Heart right ventricle (tissue), 16 donors: Measurements from ENCODE around the gene MAPK11. TPM values are rescaled to one million over a fixed set of nuclear protein-coding genes. Genes with fewer than 3 reads are reported as not detected.

ENCODE experiments used
- ATAC-seq, 8 donors: fragments of 200-7000 bp; cut with Tn5 transposase; one replicate each; pipeline ENCODE4 v1.9.1; 2020; ENCODE audit warnings: mild to moderate bottlenecking in 8 of 8, moderate library complexity in 8 of 8, moderate number of reproducible peaks in 1 of 8
- DNase-seq, 2 donors: peaks; one replicate each; pipeline ENCODE4 v3.0.0-alpha.2; 2020
- H3K27ac ChIP-seq, 10 donors: fragments of 200-600 bp; sonication (generic) in 2 of 10; one replicate each; pipeline versions ENCODE4 v1.5.0 to v1.8.0; 2020 to 2022; ENCODE audit warnings: mild to moderate bottlenecking in 3 of 10
- H3K27me3 ChIP-seq, 7 donors: fragments of 200-600 bp; one replicate each; pipeline ENCODE4 v1.8.0; 2021 to 2022; ENCODE audit warnings: mild to moderate bottlenecking in 2 of 7
- H3K36me3 ChIP-seq, 9 donors: fragments of 200-600 bp; sonication (generic) in 1 of 9; one replicate each; pipeline versions ENCODE4 v1.5.0 to v1.8.0; 2020 to 2022; ENCODE audit warnings: mild to moderate bottlenecking in 2 of 9
- H3K4me1 ChIP-seq, 9 donors: fragments of 200-600 bp; sonication (generic) in 1 of 9; one replicate each; pipeline versions ENCODE4 v1.5.0 to v1.8.0; 2020 to 2022; ENCODE audit warnings: mild to moderate bottlenecking in 4 of 9
- H3K4me3 ChIP-seq, 10 donors: fragments of 200-600 bp; sonication (generic) in 2 of 10; one replicate each; pipeline versions ENCODE4 v1.5.0 to v1.8.0; 2020 to 2022; ENCODE audit warnings: mild to moderate bottlenecking in 7 of 10, moderate library complexity in 2 of 10
- H3K9me3 ChIP-seq, 11 donors: fragments of 200-600 bp in 10 of 11; sonication (generic) in 2 of 11; one replicate each; pipeline versions ENCODE4 v1.5.0 to v1.8.0; 2013 to 2022; ENCODE audit warnings: mild to moderate bottlenecking in 2 of 11, control low read depth in 1 of 11, moderate library complexity in 1 of 11
- WGBS, 2 donors: extraction: QIAGEN DNeasy Blood & Tissue Kit; methylation state at CpG; one replicate each; pipeline ENCODE4 v1.1.7; 2013; ENCODE audit warnings: inconsistent platforms in 1 of 2; 5-methylcytosine and 5-hydroxymethylcytosine counted together
- intact Hi-C, 10 donors: fragments of 100-400 bp; cut with DNase I; formaldehyde crosslinking; loops; one replicate each; pipeline versions ENCODE4 v1.11.1 to v1.14.2; 2022
- polyA plus RNA-seq, 2 donors: library from polyadenylated mRNA; stranded (reverse); fragments of 200-250 nt; gene quantifications; one replicate each; pipeline ENCODE4 v1.2.3, GENCODE V29; 2013
- total RNA-seq, 10 donors: library from RNA; stranded (reverse); fragmentation: NEBNext Ultra II Directional in 3 of 10; extraction: Animal tissue kit (Norgen Biotek cat#: 25700) in 3 of 10; gene quantifications; one replicate each; pipeline versions ENCODE4 v1.2.1 to v1.2.4, GENCODE V29; 2021 to 2023
- TF ChIP-seq, protein P1 (sequence below), 9 donors: fragments of 200-600 bp; sonication (generic) in 2 of 9; IDR thresholded peaks; one replicate each; pipeline versions ENCODE4 v1.5.0 to v1.8.0; 2021 to 2022; ENCODE audit warnings: antibody characterized with exemption in 9 of 9, mild to moderate bottlenecking in 5 of 9, moderate library complexity in 1 of 9
- donor health status: Arrhythmogenic right ventricular cardiomyopathy.
- donor health status: ischemic (EF 13 %, LVEDD 7.1; RV severe dilation, severe dysfunction).
- donor health status: healthy with polysubstance abuse.
- donor health status: DM: no; HTN: yes; CAD: no.
- donor health status: DM: no; HTN: no; CAD: no.
- donor health status: ischemic (EF 25% LVEDD 6.9; RV normal size, moderate dysfunction).
- donor health status: ischemic (EF 25% LVEDD 5.7; RV mildly dilated, moderate dysfunction).
- donor health status: healthy.
- donor health status: DM: yes; HTN: yes; CAD: no.
- donor health status: Ischemic cardiomyopathy.
- donor health status: ischemic (EF 35%, LVEDD 5.7; RV mildly dilated, moderate dysfunction).
- donor health status: nonischemic (EF 11% LVEDD 7.7; RV severe dilation, severe dysfunction).
- donor health status: DM: yes; HTN: yes; CAD: no.
- donor health status: PGD.
- donor health status: ischemic (EF 29% LVEDD 5.4; RV normal size, mild dysfunction).
- donor health status: nonischemic (EF 23%, LVEDD 6.1; RV moderate dilation, normal function).

MAPK11 gene
- total and polyA plus RNA-seq, 12 donors = 4.3 to 18.0 (median 7.2) TPM

DNA sequence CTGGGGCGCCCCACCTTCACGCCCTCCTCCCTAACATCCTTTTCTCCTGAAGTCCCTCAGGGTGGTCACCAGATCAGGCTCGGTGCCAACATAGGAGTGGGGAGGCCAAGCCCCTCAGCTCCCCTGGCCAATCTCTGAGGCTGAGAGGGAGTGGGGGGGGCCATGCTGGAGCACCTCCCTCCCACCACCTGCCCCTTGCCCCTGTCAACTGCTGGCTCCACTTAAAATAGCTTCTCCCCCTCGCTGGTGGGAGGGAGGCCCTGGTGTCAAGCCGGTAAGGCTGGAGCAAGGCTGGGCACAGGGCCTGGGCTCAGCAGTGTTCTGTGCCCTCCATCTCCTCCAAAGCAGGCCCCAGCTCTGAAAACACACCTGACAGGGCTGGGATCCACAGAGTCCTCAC lies 32.4 kb upstream of the MAPK11 start:
- TF ChIP-seq, protein P1, sequence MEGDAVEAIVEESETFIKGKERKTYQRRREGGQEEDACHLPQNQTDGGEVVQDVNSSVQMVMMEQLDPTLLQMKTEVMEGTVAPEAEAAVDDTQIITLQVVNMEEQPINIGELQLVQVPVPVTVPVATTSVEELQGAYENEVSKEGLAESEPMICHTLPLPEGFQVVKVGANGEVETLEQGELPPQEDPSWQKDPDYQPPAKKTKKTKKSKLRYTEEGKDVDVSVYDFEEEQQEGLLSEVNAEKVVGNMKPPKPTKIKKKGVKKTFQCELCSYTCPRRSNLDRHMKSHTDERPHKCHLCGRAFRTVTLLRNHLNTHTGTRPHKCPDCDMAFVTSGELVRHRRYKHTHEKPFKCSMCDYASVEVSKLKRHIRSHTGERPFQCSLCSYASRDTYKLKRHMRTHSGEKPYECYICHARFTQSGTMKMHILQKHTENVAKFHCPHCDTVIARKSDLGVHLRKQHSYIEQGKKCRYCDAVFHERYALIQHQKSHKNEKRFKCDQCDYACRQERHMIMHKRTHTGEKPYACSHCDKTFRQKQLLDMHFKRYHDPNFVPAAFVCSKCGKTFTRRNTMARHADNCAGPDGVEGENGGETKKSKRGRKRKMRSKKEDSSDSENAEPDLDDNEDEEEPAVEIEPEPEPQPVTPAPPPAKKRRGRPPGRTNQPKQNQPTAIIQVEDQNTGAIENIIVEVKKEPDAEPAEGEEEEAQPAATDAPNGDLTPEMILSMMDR (IDR thresholded peaks at IDR 0.05) = no peak
- H3K27ac ChIP-seq = peak overlapping the region; percentile 46 to 98 (median 94)
- 36 to 47% methylated on average over 5 of the region's 5 CpGs for WGBS, 2 donors
- ATAC-seq (peak in 6 of 8 donors; percentile 19 to 54 (median 40)), DNase-seq (peak; percentile 47 to 49)
- intact Hi-C loops = no loop called here
- H3K36me3 ChIP-seq = peaks cover 0 to 9% (median 0%) of the 10 kb centered on the region in 9 donors
- peaks cover 0 to 20% (median 0%) of the 10 kb centered on the region in 7 donors for H3K27me3 ChIP-seq
- no peak overlapping the region for H3K4me3 ChIP-seq
- H3K9me3 ChIP-seq = no peaks in the 10 kb centered on the region
- peaks cover 64 to 89% (median 87%) of the 10 kb centered on the region in 9 donors for H3K4me1 ChIP-seq

DNA sequence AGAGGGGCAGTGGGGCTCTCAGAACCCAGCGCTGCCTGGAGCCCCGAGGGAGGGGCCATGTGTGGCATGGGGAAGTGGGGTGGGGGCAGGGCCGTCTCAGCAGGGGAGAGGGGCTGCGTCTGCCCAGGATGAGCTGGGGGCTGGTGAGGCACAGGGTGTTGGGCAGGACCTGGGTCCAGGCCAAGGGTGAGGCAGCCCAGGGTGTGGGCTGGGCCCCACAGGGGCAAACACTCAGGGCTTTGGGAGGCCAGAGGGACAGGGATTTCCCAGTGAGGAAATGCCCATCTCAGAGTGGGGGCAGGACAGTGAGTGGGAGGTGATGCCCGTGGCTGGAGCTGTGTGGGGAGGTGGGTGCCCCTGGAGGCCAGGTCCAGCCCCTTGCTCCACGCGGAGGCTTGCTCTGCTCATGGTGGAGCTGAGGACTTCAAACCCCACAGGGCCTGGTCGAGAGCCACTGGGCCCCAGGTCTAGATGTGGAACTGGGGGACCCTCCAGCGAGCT lies 31.9 kb upstream of the MAPK11 start:
- ATAC-seq = peak in 4 of 8 donors; percentile 3 to 24 (median 10)
- H3K9me3 ChIP-seq = no peaks in the 10 kb centered on the region
- H3K4me1 ChIP-seq = peaks cover 67 to 94% (median 92%) of the 10 kb centered on the region in 9 donors
- H3K27ac ChIP-seq = peak overlapping the region in 9 of 10 donors; percentile 91 to 98 (median 95)
- TF ChIP-seq, protein P1 (IDR thresholded peaks at IDR 0.05) = no peak
- H3K27me3 ChIP-seq = peaks cover 0 to 20% (median 0%) of the 10 kb centered on the region in 7 donors
- 34 to 35% methylated on average over 9 of the region's 9 CpGs for WGBS, 2 donors
- H3K4me3 ChIP-seq = peak overlapping the region in 3 of 10 donors; percentile 7 to 15 (median 12)
- intact Hi-C loops = no loop called here
- peaks cover 0 to 9% (median 0%) of the 10 kb centered on the region in 9 donors for H3K36me3 ChIP-seq
- peak in 1 of 2 donors; percentile 50 for DNase-seq

DNA sequence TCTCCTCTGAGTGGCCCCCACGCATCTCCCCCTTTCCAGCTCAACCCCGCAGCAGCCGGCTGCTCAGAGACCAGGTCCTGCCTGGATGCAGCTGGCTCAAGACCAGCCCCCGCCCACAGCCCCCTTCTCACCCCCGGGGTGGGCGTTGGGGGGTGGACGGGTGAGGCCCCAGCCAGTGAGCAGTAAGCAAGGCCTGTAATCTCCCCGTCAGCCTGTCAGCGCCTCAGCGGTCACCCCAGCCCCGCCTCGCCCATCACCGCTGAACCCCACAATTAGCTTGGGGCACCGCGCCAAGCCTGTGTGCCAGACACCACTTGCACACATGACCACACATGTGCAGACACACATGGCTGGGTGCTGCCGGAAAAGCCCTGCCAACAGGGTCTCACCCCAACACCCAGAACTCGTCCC lies 31.4 kb upstream of the MAPK11 start:
- Histone ChIP-seq H3K27ac (peak overlapping the region in 9 of 10 donors; percentile 91 to 98 (median 95)), H3K27me3 (peaks cover 0 to 16% (median 0%) of the 10 kb centered on the region in 7 donors), H3K9me3 (no peaks in the 10 kb centered on the region), H3K4me1 (peaks cover 72 to 98% (median 96%) of the 10 kb centered on the region in 9 donors), H3K36me3 (peaks cover 0 to 9% (median 0%) of the 10 kb centered on the region in 9 donors), H3K4me3 (peak overlapping the region in 3 of 10 donors; percentile 7 to 15 (median 12))
- 26 to 55% methylated on average over 17 of the region's 17 CpGs for WGBS, 2 donors
- ATAC-seq (no peak), DNase-seq (no peak)
- TF ChIP-seq, protein P1 (IDR thresholded peaks at IDR 0.05) = no peak
- intact Hi-C loops = no loop called here

DNA sequence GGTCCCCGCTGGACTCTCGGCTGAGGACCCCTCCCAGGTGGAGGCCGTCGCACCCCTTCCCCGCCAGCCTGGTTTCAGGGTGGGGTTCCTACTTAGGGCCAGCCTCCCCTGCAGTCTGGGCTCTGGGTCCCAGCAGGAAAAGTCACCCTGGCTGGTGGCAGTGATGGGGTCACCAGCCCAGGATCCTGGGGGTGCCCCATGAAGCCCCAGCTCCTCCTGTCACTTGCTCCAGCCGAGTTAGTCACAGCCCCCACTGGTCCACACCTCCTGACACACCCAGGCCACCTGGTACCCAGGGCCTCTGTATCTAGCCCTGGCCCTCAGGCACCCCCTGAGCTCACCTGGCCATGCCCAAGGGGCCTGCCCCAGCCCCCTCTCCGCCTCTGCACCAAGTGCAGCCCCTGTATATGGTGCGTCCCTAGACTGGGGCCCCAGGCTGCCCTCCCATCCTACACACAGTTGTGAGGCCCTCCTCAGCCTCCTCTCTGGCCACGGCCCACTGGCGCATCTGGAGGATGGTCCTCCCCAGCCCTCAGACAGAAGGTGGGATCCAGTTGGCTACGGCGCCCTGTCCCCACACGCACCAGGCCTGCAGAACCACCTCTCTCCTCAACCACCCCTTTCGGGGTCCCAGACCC lies 30.6 kb upstream of the MAPK11 start:
- peak overlapping the region in 6 of 10 donors; percentile 63 to 98 (median 95) for H3K27ac ChIP-seq
- WGBS, 2 donors = 80% methylated on average over 14 of the region's 14 CpGs
- intact Hi-C loops = no loop called here
- H3K9me3 ChIP-seq = no peaks in the 10 kb centered on the region
- TF ChIP-seq, protein P1 (IDR thresholded peaks at IDR 0.05) = no peak
- peak overlapping the region in 8 of 10 donors; percentile 36 to 56 (median 46) for H3K4me3 ChIP-seq
- DNase-seq (no peak), ATAC-seq (no peak)
- peaks cover 0 to 16% (median 0%) of the 10 kb centered on the region in 7 donors for H3K27me3 ChIP-seq
- H3K36me3 ChIP-seq = peaks cover 0 to 9% (median 0%) of the 10 kb centered on the region in 9 donors
- peaks cover 72 to 100% (median 94%) of the 10 kb centered on the region in 9 donors for H3K4me1 ChIP-seq
